ENCODE data around the gene SPDYC. TPM values are rescaled to one million over a fixed set of nuclear protein-coding genes. Genes with fewer than 3 reads are reported as not detected.
A peak's percentile ranks its signal among the peaks of the same experiment; 100 is the strongest.

SPDYC gene
- polyA plus RNA-seq, 1 experiment = not detected

DNA sequence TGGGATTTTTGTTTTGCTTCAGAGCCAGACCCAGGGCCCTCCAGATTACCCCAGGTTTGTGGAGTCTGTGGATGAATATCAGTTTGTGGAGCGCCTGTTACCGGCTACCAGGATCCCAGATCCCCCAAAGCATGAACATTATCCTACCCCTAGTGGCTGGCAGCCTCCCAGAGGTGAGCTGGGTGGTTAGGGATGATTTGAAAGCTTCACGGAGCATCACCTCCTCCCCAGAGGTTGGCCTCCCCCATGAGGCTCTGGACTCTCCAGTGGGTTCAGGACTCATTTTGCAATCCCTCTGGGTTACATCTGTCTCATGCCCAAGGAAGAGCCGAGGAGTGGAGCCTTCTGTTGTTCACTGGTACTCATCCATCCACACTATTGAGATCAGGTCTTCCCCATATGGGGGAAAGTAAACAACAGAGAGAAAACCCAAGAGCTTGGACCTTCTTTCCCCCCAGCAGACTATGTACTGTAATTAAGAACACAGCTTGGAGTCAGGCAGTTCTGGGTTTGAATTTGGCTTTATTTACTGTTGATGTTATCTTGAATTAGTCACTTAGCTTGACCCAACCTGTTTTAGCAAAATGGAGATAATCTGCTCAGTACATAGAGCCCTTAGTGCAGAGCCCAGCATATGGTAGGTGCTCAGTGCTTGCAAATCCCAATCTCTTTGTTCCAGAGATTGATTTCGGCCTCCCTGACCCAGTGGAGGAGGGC is 45.4 kb upstream of the SPDYC start:
- no peak for DNase-seq (ENCODE audit: low read depth, low spot score)
- H3K27ac ChIP-seq (ENCODE audit: low read depth, low read length) = no peak overlapping the region
- POLR2A ChIA-PET = no interaction called here

DNA sequence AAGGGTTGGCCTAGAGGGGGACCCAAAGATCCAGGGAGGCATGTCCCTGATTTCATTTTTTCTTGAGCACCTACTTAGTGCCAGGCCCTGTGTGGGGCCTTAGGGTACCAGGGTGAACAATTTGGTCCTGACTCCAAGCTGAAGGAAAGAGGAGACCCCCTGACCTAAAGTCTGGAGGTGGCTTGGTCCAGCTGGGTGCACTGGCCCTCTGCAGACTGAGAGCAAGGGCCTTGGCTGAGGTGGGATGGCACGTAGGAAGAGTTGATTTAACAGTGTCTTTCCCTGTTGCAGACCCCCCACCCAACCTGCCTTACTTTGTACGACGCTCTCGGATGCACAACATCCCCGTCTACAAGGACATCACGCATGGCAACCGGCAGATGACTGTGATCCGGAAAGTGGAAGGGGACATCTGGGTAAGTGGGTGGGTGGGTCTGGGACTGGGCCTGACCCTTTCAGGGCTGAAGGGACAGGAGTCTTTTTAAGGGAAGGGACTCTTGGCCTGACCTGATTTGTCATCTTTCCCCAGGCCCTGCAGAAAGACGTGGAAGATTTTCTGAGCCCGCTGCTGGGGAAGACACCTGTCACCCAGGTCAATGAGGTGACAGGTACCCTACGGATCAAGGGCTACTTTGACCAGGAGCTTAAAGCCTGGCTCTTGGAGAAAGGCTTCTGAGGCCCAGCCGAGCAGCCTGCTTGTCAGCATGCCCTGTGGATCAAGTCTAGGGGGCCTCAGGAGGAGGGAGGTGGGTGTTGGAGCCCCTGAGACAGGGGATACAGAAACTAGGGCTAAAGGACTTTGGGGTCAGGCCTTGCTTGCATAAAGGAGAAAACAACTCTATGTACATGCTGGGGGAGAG is 44.6 kb upstream of the SPDYC start:
- no peak overlapping the region for H3K27ac ChIP-seq (ENCODE audit: low read depth, low read length)
- TF ChIP-seq, protein P1, sequence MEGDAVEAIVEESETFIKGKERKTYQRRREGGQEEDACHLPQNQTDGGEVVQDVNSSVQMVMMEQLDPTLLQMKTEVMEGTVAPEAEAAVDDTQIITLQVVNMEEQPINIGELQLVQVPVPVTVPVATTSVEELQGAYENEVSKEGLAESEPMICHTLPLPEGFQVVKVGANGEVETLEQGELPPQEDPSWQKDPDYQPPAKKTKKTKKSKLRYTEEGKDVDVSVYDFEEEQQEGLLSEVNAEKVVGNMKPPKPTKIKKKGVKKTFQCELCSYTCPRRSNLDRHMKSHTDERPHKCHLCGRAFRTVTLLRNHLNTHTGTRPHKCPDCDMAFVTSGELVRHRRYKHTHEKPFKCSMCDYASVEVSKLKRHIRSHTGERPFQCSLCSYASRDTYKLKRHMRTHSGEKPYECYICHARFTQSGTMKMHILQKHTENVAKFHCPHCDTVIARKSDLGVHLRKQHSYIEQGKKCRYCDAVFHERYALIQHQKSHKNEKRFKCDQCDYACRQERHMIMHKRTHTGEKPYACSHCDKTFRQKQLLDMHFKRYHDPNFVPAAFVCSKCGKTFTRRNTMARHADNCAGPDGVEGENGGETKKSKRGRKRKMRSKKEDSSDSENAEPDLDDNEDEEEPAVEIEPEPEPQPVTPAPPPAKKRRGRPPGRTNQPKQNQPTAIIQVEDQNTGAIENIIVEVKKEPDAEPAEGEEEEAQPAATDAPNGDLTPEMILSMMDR (IDR thresholded peaks at IDR 0.05; ENCODE audit: low read depth, low read length) = no peak
- H3K9me3 ChIP-seq (ENCODE audit: control insufficient read depth, insufficient read depth, low read length) = no peaks in the 10 kb centered on the region; the same call in 1 of the 2 replicates
- H3K27me3 ChIP-seq (ENCODE audit: control insufficient read depth, insufficient read depth, low read length) = no peaks in the 10 kb centered on the region
- H3K4me3 ChIP-seq (ENCODE audit: low read depth, low read length) = no peak overlapping the region
- DNase-seq (ENCODE audit: low read depth, low spot score) = no peak
- ChIA-PET CTCF (no interaction called here), POLR2A (interaction anchor here (1.1 kb wide), 1 partner anchor 10 kb away, joined by 3 read pairs; no protein-coding TSS in a partner anchor)

More for the DNA sequence above, 45.4 kb upstream of the SPDYC start:
- no peak overlapping the region for H3K4me3 ChIP-seq (ENCODE audit: low read depth, low read length)
- H3K9me3 ChIP-seq (ENCODE audit: control insufficient read depth, insufficient read depth, low read length) = no peaks in the 10 kb centered on the region; the same call in 1 of the 2 replicates
- CTCF ChIA-PET = no interaction called here
- H3K27me3 ChIP-seq (ENCODE audit: control insufficient read depth, insufficient read depth, low read length) = no peaks in the 10 kb centered on the region
- TF ChIP-seq, protein P1 (IDR thresholded peaks at IDR 0.05; ENCODE audit: low read depth, low read length) = no peak

DNA sequence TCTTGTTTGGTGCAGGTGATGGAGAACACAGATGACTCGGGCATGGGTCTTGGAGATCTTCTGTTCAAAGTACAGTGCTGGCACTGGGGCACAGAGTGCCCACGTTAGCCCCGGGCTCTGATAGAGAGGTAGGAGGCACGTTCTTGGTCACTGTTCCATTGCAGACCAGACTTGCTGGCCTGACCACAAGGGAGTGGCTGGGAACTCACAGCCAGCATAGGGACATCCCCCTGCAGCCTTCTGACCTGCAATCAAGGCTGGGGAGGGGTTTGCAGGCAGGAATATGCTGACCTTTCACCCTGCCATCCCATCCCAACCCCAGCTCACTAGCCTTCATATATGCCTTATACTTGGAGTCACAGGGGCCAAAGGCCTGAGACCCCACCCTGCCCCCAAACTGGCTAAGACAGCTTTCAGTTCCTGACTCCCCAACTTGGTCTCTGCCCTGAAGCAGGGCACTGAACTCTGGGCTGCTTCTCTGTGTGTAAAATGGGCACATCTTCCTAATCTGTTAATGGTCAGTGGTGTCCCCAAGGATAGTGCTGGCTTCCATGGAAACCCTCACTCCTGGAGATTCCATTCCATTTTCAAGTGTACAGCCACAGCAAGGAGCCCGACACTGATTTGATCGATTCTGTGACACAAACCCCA is 43.3 kb upstream of the SPDYC start:
- POLR2A ChIA-PET = interaction anchor here (1.1 kb wide), 1 partner anchor 8 kb away, joined by 3 read pairs; no protein-coding TSS in a partner anchor

GRCh38 chr11:65127473-65128181 is 42.4 kb upstream of the SPDYC start:
- DNase-seq (ENCODE audit: low read depth, low spot score) = no peak
- H3K27me3 ChIP-seq (ENCODE audit: control insufficient read depth, insufficient read depth, low read length) = no peaks in the 10 kb centered on the region
- TF ChIP-seq, protein P1 (IDR thresholded peaks at IDR 0.05; ENCODE audit: low read depth, low read length) = no peak
- ChIA-PET POLR2A (no interaction called here), CTCF (no interaction called here)
- peak overlapping the region; percentile 21 for H3K27ac ChIP-seq (ENCODE audit: low read depth, low read length)
- no peaks in the 10 kb centered on the region; the same call in 1 of the 2 replicates for H3K9me3 ChIP-seq (ENCODE audit: control insufficient read depth, insufficient read depth, low read length)
- H3K4me3 ChIP-seq (ENCODE audit: low read depth, low read length) = no peak overlapping the region

More for the DNA sequence above, 43.3 kb upstream of the SPDYC start:
- Histone ChIP-seq H3K4me3 (ENCODE audit: low read depth, low read length) (no peak overlapping the region), H3K27ac (ENCODE audit: low read depth, low read length) (no peak overlapping the region), H3K27me3 (ENCODE audit: control insufficient read depth, insufficient read depth, low read length) (no peaks in the 10 kb centered on the region), H3K9me3 (ENCODE audit: control insufficient read depth, insufficient read depth, low read length) (no peaks in the 10 kb centered on the region; the same call in 1 of the 2 replicates)
- TF ChIP-seq, protein P1 (IDR thresholded peaks at IDR 0.05; ENCODE audit: low read depth, low read length) = no peak
- no peak for DNase-seq (ENCODE audit: low read depth, low spot score)
- CTCF ChIA-PET = no interaction called here
